ENCODE data around the gene SYVN1. TPM values are rescaled to one million over a fixed set of nuclear protein-coding genes. Genes with fewer than 3 reads are reported as not detected.
A peak's percentile ranks its signal among the peaks of the same experiment; 100 is the strongest.

Gene SYVN1
- total RNA-seq, 2 experiments from 2014 or later, result 89.1 to 96.8 TPM

DNA sequence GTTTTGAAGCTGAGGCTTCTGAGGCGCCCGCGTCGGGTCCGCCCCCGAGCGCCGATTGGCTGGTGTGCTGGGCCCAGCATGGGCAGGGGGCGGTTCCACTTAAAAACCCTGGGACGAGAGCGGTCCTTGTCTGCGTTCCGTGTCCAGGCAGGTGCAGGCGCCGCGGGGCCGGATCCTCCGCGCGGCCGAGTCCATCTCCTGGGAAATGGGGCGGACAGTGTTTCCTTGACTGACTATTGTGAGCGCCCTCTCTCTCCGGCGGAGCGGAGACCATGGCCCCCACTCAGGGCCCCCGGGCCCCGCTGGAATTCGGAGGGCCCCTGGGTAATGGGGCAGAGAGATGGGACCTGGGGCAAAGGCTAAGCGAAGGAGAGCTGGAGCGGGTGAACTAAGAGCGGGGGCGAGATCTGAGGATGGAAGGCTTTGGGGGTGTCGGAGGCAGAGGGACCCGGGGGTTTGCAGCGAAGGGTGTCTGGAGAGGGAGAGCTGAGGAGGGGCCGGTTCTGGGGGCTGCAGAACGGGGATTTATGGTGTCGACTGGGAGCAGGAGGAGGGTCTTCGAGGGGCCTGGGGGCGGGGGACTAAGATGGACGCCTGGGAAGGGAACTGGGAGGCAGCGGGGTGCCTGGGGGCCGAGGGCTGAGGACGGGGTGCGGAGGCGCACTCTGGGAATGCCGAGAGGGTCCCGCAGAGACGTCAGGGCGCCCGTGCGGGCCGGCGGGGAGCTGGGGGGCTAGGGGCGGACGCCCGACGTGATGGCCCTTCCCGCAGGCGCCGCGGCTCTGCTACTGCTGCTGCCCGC, 22.4 kb downstream of the SYVN1 start, which contains the start of gene TM7SF2:
TM7SF2 (plus strand) TSS at position 129 of the 802 bp plus-strand sequence; CDS start at position 273, 144 bp downstream.
- Histone ChIP-seq H3K36me3 (ENCODE audit: insufficient read depth, low read length) (peaks cover 32% of the 10 kb centered on the region), H3K27ac (ENCODE audit: low read depth in 1 of 2, low read length in 2 of 2) (peak within 1 kb of the TSS; percentile 62 to 68), H3K9me3 (ENCODE audit: control insufficient read depth in 1 of 2, insufficient read depth in 1 of 2, low read length in 2 of 2) (no peaks in the 10 kb centered on the region), H3K4me3 (ENCODE audit: low read length) (peak within 1 kb of the TSS; percentile 81), H3K4me1 (ENCODE audit: insufficient read depth, low read length) (peaks cover 64% of the 10 kb centered on the region), H3K27me3 (ENCODE audit: control insufficient read depth in 1 of 2, insufficient read depth in 2 of 2, low read length in 2 of 2) (no peaks in the 10 kb centered on the region)
- peaks cover 30% of the 10 kb centered on the region for H3K36me3 Mint-ChIP-seq (ENCODE audit: low read depth)
- TF ChIP-seq, protein P1, sequence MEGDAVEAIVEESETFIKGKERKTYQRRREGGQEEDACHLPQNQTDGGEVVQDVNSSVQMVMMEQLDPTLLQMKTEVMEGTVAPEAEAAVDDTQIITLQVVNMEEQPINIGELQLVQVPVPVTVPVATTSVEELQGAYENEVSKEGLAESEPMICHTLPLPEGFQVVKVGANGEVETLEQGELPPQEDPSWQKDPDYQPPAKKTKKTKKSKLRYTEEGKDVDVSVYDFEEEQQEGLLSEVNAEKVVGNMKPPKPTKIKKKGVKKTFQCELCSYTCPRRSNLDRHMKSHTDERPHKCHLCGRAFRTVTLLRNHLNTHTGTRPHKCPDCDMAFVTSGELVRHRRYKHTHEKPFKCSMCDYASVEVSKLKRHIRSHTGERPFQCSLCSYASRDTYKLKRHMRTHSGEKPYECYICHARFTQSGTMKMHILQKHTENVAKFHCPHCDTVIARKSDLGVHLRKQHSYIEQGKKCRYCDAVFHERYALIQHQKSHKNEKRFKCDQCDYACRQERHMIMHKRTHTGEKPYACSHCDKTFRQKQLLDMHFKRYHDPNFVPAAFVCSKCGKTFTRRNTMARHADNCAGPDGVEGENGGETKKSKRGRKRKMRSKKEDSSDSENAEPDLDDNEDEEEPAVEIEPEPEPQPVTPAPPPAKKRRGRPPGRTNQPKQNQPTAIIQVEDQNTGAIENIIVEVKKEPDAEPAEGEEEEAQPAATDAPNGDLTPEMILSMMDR (IDR thresholded peaks at IDR 0.05), result no peak
- H3K4me3 Mint-ChIP-seq, result peak within 1 kb of the TSS; percentile 95
- ATAC-seq (ENCODE audit: poor library complexity) (peak; percentile 75), DNase-seq (peak; percentile 88 to 98 (median 94))
- ChIA-PET POLR2A (interaction anchor here (0.6 to 6.5 kb wide), 17 partner anchors 9 to 460 kb away, joined by 3 to 91 read pairs (median 5); partner anchors contain the start of genes CDC42EP2, CDCA5, FAM89B and FAU), CTCF (interaction anchor here (1.3 to 4.1 kb wide), 7 partner anchors 10 to 98 kb away, joined by 3 to 58 read pairs (median 6); partner anchors contain the start of genes ARL2, CAPN1, FAU and MRPL49)
- no peaks in the 10 kb centered on the region for H3K27me3 Mint-ChIP-seq
- intact Hi-C loops (cut with DNase I, micrococcal nuclease), result loop anchor here (2.0 to 10.0 kb wide), 3 partner anchors 69 to 413 kb away; partner anchors contain the start of genes CAPN1 (in 1 of the 2), MAP4K2 (in 1 of the 2) and SCYL1 (in 1 of the 2)
- peak within 1 kb of the TSS; percentile 92 for H3K27ac Mint-ChIP-seq
- no peaks in the 10 kb centered on the region for H3K9me3 Mint-ChIP-seq
- H3K4me1 Mint-ChIP-seq (ENCODE audit: low read depth), result peaks cover 36% of the 10 kb centered on the region

DNA sequence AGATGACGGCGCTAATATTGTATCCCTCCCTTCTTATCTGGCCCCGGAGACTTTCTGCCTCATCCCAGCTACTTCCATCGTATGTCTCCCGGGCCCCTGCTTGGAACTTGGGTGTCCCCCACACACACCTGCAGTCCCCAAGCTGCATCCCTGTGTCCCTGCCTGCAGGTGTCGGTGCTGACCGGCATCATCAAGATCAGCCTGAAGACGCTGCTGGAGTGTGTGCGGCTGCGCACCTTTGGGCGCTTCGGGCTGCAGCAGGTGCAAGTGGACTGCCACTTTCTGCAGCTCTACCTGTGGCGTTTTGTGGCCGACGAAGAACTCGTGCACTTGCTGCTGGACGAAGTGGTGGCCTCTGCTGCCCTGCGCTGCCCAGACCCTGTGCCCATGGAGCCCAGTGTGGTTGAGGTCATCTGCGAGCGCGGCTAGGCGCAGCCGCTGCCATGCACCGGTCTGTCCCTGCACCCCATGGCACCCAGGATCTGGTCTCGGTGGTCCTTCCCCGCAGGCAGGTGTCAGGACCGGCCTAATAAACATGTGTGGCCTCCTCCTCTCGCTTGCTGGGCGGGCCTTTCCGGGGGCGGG, 23.1 kb downstream of the SYVN1 start:
- H3K4me3 Mint-ChIP-seq, result peak overlapping the region; percentile 95
- DNase-seq, result no peak
- TF ChIP-seq, protein P1 (IDR thresholded peaks at IDR 0.05), result no peak
- Histone ChIP-seq H3K4me3 (ENCODE audit: low read length) (peak overlapping the region; percentile 81), H3K36me3 (ENCODE audit: insufficient read depth, low read length) (peaks cover 35% of the 10 kb centered on the region), H3K4me1 (ENCODE audit: insufficient read depth, low read length) (peaks cover 57% of the 10 kb centered on the region), H3K27ac (ENCODE audit: low read depth in 1 of 2, low read length in 2 of 2) (no peak overlapping the region), H3K9me3 (ENCODE audit: control insufficient read depth in 1 of 2, insufficient read depth in 1 of 2, low read length in 2 of 2) (no peaks in the 10 kb centered on the region), H3K27me3 (ENCODE audit: control insufficient read depth in 1 of 2, insufficient read depth in 2 of 2, low read length in 2 of 2) (no peaks in the 10 kb centered on the region)
- H3K27ac Mint-ChIP-seq, result peak overlapping the region; percentile 92
- H3K4me1 Mint-ChIP-seq (ENCODE audit: low read depth), result peaks cover 36% of the 10 kb centered on the region
- no peak for ATAC-seq (ENCODE audit: poor library complexity)
- peaks cover 32% of the 10 kb centered on the region for H3K36me3 Mint-ChIP-seq (ENCODE audit: low read depth)
- H3K9me3 Mint-ChIP-seq, result no peaks in the 10 kb centered on the region
- ChIA-PET POLR2A (interaction anchor here (0.6 to 6.5 kb wide), 16 partner anchors 10 to 461 kb away, joined by 3 to 91 read pairs (median 6); partner anchors contain the start of genes ARL2, CDC42EP2, CDCA5 and FAM89B), CTCF (interaction anchor here (0.8 to 4.1 kb wide), 12 partner anchors 9 to 98 kb away, joined by 3 to 58 read pairs (median 10); partner anchors contain the start of genes ARL2, CAPN1, FAU and MRPL49)
- intact Hi-C loops (cut with DNase I, micrococcal nuclease), result loop anchor here in 1 of 2 experiments (5.0 to 10.0 kb wide), 2 partner anchors 309 to 414 kb away; partner anchors contain the start of genes MAP4K2 and SCYL1
- H3K27me3 Mint-ChIP-seq, result no peaks in the 10 kb centered on the region

DNA sequence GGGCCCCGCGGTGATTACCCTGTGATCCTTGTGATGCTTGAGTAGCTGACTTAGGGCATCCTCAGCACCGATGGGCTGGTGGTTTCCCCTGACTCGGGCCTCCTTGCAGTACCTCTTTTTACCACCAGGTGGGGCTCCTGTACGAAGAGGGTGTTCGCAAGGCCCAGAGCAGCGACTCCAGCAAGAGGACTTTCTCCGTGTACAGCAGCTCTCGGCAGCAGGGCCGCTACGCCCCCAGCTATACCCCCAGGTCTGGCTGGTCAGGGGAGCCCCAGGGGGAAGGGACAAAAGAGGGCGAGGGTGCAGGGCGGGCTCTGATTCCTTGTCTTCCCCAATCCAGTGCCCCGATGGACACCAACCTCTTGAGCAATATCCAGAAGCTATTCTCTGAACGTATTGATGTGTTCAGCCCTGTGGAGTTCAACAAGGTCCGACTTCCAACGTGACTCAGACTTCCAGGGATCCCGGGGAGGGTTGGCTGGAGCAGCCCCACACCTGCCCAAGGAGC, 23.9 kb downstream of the SYVN1 start:
- intact Hi-C loops (cut with DNase I, micrococcal nuclease), result loop anchor here (1.0 to 10.0 kb wide), 5 partner anchors 8 to 414 kb away; partner anchors contain the start of genes VPS51 (in 2 of the 2), CAPN1 (in 1 of the 2), MAP4K2 (in 1 of the 2) and SCYL1 (in 1 of the 2)
- peaks cover 36% of the 10 kb centered on the region for H3K4me1 Mint-ChIP-seq (ENCODE audit: low read depth)
- H3K36me3 ChIP-seq (ENCODE audit: insufficient read depth, low read length), result peaks cover 35% of the 10 kb centered on the region
- H3K27me3 ChIP-seq (ENCODE audit: control insufficient read depth in 1 of 2, insufficient read depth in 2 of 2, low read length in 2 of 2), result no peaks in the 10 kb centered on the region
- ATAC-seq (ENCODE audit: poor library complexity), result peak; percentile 58
- peaks cover 40% of the 10 kb centered on the region for H3K36me3 Mint-ChIP-seq (ENCODE audit: low read depth)
- peak overlapping the region; percentile 92 for H3K27ac Mint-ChIP-seq
- ChIA-PET CTCF (interaction anchor here (0.7 to 4.1 kb wide), 18 partner anchors 9 to 250 kb away, joined by 3 to 58 read pairs (median 4); partner anchors contain the start of genes ARL2, FAU, MRPL49 and VPS51), POLR2A (interaction anchor here (0.8 to 6.5 kb wide), 6 partner anchors 11 to 366 kb away, joined by 3 to 91 read pairs (median 29); partner anchors contain the start of genes ARL2, FAU, MRPL49 and RASGRP2)
- H3K9me3 Mint-ChIP-seq, result no peaks in the 10 kb centered on the region
- peak overlapping the region; percentile 32 for H3K4me3 Mint-ChIP-seq
- no peaks in the 10 kb centered on the region for H3K9me3 ChIP-seq (ENCODE audit: control insufficient read depth in 1 of 2, insufficient read depth in 1 of 2, low read length in 2 of 2)
- peak overlapping the region; percentile 33 to 53 for H3K27ac ChIP-seq (ENCODE audit: low read depth in 1 of 2, low read length in 2 of 2)
- peaks cover 48% of the 10 kb centered on the region for H3K4me1 ChIP-seq (ENCODE audit: insufficient read depth, low read length)
- H3K27me3 Mint-ChIP-seq, result no peaks in the 10 kb centered on the region
- no peak overlapping the region for H3K4me3 ChIP-seq (ENCODE audit: low read length)
- TF ChIP-seq, protein P1 (IDR thresholded peaks at IDR 0.05), result peak; percentile 94
- DNase-seq, result peak; percentile 90 to 99 (median 95)

Measured in CD4-positive, alpha-beta T cell (primary cell).